Measurements from ENCODE around the gene TRIM8. TPM values are rescaled to one million over a fixed set of nuclear protein-coding genes. Genes with fewer than 3 reads are reported as not detected.
A peak's percentile ranks its signal among the peaks of the same experiment; 100 is the strongest.

TRIM8 gene
- total RNA-seq, 2 donors from 2014 or later: 121 to 156 TPM

DNA sequence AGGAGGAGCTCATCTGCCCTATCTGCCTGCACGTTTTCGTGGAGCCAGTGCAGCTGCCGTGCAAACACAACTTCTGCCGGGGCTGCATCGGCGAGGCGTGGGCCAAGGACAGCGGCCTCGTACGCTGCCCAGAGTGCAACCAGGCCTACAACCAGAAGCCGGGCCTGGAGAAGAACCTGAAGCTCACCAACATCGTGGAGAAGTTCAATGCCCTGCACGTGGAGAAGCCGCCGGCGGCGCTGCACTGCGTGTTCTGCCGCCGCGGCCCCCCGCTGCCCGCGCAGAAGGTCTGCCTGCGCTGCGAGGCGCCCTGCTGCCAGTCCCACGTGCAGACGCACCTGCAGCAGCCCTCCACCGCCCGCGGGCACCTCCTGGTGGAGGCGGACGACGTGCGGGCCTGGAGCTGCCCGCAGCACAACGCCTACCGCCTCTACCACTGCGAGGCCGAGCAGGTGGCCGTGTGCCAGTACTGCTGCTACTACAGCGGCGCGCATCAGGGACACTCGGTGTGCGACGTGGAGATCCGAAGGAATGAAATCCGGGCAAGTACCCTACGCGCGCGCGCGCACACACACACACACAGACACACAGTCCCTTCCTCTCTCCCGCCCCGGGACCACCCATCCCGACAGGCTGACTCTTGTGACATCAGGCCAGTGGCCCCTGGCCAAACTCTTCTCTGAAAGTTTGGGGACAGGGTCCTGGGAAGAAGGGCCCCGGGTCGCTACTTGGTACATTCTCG is 538 bp downstream of the TRIM8 start:
- H3K9me3 ChIP-seq: no peaks in the 10 kb centered on the region
- H3K36me3 ChIP-seq (replicated peaks in 1 of 2; ENCODE audit: insufficient read depth in 1 of 2, low read depth in 2 of 2): no peaks in the 10 kb centered on the region
- intact Hi-C loops (cut with DNase I): no loop called here
- peak overlapping the region; percentile 39 to 78 for H3K4me3 ChIP-seq
- H3K4me1 ChIP-seq: peaks cover 37% of the 10 kb centered on the region
- DNase-seq (peak; percentile 88 to 93 (median 92)), ATAC-seq (peak; percentile 47)
- 0% methylated on average over 9 to 60 of the region's 62 CpGs for WGBS, 2 donors
- no peaks in the 10 kb centered on the region for H3K27me3 ChIP-seq
- peak in 1 of 3 donors; percentile 21 for TF ChIP-seq POLR2A (IDR thresholded peaks at IDR 0.05)
- TF ChIP-seq, protein P1, sequence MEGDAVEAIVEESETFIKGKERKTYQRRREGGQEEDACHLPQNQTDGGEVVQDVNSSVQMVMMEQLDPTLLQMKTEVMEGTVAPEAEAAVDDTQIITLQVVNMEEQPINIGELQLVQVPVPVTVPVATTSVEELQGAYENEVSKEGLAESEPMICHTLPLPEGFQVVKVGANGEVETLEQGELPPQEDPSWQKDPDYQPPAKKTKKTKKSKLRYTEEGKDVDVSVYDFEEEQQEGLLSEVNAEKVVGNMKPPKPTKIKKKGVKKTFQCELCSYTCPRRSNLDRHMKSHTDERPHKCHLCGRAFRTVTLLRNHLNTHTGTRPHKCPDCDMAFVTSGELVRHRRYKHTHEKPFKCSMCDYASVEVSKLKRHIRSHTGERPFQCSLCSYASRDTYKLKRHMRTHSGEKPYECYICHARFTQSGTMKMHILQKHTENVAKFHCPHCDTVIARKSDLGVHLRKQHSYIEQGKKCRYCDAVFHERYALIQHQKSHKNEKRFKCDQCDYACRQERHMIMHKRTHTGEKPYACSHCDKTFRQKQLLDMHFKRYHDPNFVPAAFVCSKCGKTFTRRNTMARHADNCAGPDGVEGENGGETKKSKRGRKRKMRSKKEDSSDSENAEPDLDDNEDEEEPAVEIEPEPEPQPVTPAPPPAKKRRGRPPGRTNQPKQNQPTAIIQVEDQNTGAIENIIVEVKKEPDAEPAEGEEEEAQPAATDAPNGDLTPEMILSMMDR (IDR thresholded peaks at IDR 0.05): peak; percentile 30 to 87 (median 80)
- peak overlapping the region; percentile 95 to 100 (median 96) for H3K27ac ChIP-seq

DNA sequence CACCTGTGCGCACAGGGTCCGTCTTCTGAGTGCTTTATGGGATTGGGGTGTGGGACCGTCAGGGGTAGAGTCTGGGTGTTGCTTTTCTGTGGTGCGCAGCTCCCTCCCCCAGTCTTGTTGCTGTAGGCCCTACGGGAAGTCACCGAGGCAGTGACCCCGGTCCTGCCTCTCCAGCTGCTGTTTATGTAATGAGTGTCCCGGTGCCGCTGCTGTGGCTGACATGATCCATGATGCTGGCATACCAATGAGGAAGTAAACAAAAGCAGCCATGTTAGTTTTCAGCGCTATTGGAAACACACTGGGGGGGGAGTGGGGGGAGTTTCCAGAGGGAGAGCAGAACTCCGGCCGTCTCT is 1.1 kb downstream of the TRIM8 start:
- H3K9me3 ChIP-seq: no peaks in the 10 kb centered on the region
- no peaks in the 10 kb centered on the region for H3K36me3 ChIP-seq (replicated peaks in 1 of 2; ENCODE audit: insufficient read depth in 1 of 2, low read depth in 2 of 2)
- peaks cover 43% of the 10 kb centered on the region for H3K4me1 ChIP-seq
- WGBS, 2 donors: 0% methylated on average over 3 to 12 of the region's 12 CpGs
- TF ChIP-seq, protein P1 (IDR thresholded peaks at IDR 0.05): no peak
- peak; percentile 78 to 97 (median 96) for TF ChIP-seq POLR2A (IDR thresholded peaks at IDR 0.05)
- peak overlapping the region; percentile 95 to 100 (median 96) for H3K27ac ChIP-seq
- peak; percentile 87 to 96 (median 92) for DNase-seq
- peak overlapping the region; percentile 39 to 78 for H3K4me3 ChIP-seq
- peak; percentile 47 for ATAC-seq
- intact Hi-C loops (cut with DNase I): no loop called here
- no peaks in the 10 kb centered on the region for H3K27me3 ChIP-seq

DNA sequence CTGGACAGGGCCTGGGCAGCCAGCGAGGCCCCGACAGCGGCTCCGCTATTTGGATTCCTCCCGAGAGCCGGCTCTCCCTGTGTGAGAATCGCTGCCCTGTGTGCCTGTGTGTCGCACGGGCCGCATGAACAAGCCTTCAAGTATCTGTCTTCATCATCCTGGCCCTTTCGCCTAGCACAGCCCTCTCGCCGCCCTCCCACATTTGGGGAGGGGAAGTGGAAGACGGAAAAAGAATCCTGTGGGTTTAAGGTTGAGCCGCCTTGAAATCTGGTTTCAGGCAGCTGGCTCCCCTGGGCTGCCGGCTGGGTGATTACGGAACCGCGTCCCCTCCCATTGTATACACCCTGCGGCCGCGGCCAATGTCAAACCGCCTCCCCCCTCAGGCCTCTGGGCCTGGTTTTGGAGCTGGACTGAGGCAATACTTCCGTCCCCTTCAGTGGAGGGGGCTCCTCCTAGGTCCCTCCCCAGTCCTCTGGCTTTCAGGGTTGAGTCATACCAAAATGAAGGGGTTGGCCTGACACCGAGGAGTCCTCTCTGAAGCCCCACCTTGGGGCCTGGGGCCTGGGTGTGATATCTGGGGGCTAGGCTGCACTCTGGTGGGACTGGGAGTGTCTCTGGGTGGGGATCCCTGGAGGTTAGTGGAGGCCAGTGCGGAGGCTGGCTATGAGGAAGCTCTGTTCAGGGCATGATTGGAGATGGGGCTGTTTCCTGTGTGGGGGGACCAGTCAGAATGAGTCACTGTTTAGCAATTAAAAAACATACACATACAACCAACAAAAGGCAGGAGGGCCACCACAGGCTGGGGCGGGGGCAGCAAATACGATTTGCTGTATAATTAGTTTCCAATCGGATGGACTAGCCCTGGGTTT is 1.7 kb downstream of the TRIM8 start:
- peaks cover 49% of the 10 kb centered on the region for H3K4me1 ChIP-seq
- no peaks in the 10 kb centered on the region for H3K27me3 ChIP-seq
- peak; percentile 8 for ATAC-seq
- peak overlapping the region; percentile 39 to 78 for H3K4me3 ChIP-seq
- peak overlapping the region; percentile 95 to 100 (median 96) for H3K27ac ChIP-seq
- no peaks in the 10 kb centered on the region for H3K9me3 ChIP-seq
- intact Hi-C loops (cut with DNase I): no loop called here
- peak; percentile 72 to 89 (median 76) for DNase-seq
- 0 to 1% methylated on average over 24 to 29 of the region's 29 CpGs for WGBS, 2 donors
- H3K36me3 ChIP-seq (replicated peaks in 1 of 2; ENCODE audit: insufficient read depth in 1 of 2, low read depth in 2 of 2): no peaks in the 10 kb centered on the region
- peak in 2 of 3 donors; percentile 22 to 71 for TF ChIP-seq POLR2A (IDR thresholded peaks at IDR 0.05)
- TF ChIP-seq, protein P1 (IDR thresholded peaks at IDR 0.05): peak in 1 of 7 experiments; percentile 16

DNA sequence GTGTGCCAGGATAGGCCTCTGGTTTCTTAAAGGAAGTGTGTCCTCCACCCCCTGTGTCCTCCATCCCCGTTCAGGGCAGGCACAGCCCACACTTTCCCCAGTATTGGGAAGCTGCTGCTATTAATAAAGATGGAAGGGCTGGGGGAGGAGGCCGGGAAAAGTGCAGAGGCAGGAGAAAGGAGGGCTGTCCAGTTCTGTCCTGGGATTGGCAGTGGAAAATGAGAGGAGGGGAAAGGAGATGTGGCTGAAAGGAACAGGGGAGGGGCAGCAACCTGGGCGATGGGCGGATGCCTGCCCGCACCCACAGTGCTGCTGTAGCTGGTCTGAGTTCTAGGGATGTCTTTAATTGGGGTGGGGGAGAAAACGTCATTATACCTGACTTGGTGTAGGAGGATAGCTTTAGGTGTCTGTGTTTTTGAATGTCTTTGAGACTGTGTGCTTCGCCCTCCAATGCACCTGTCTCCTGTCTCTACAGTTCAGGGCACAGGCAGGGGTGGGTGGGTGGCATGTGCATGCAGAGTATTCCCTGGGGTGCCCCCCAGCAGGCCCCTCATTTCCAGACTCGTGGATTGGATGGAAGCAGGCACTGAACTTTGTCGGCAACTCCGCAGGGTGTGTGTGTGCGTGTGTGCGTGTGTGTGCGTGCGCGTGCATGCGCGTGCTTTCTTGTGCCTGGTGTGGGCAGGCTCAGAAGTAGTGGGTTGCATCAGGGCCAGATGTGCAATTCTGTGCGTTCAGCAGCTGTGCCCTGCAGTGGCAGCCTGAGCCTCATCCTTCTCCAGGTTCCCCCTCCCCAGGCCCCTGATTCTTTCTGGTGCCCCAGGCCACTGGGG is 2.5 kb downstream of the TRIM8 start:
- intact Hi-C loops (cut with DNase I): no loop called here
- no peak for ATAC-seq
- Histone ChIP-seq H3K4me1 (peaks cover 58% of the 10 kb centered on the region), H3K9me3 (no peaks in the 10 kb centered on the region), H3K27me3 (no peaks in the 10 kb centered on the region), H3K4me3 (peak overlapping the region in 1 of 2 donors; percentile 78), H3K36me3 (replicated peaks in 1 of 2; ENCODE audit: insufficient read depth in 1 of 2, low read depth in 2 of 2) (no peaks in the 10 kb centered on the region), H3K27ac (peak overlapping the region; percentile 95 to 100 (median 96))
- 10 to 20% methylated on average over 13 to 18 of the region's 18 CpGs for WGBS, 2 donors
- DNase-seq: peak in 3 of 4 donors; percentile 29 to 54 (median 40)
- TF ChIP-seq, protein P1 (IDR thresholded peaks at IDR 0.05): no peak
- TF ChIP-seq POLR2A (IDR thresholded peaks at IDR 0.05): no peak
